KMS-11 (cell line): Measurements from ENCODE around the gene HSPA4L.

Source experiments
- H2AFZ ChIP-seq: fragments of 200-600 bp; sonication (generic); 2 replicates; pipeline ENCODE4 v1.6.1; 2016; ENCODE audit warnings: antibody characterized with exemption, mixed run types, low read depth
- H3K27ac ChIP-seq: fragments of 200-600 bp; sonication (generic); 2 replicates; pipeline ENCODE4 v1.6.1; 2016; ENCODE audit warnings: mild to moderate bottlenecking, mixed run types
- H3K27me3 ChIP-seq: fragments of 200-600 bp; sonication (generic); 2 replicates; pipeline ENCODE4 v1.6.1; 2017; ENCODE audit warnings: mild to moderate bottlenecking, low read depth, mixed run types, moderate library complexity; ENCODE audit not compliant: insufficient read depth
- H3K36me3 ChIP-seq: fragments of 200-600 bp; sonication (generic); 2 replicates; pipeline ENCODE4 v1.6.1; 2017; ENCODE audit warnings: mild to moderate bottlenecking, mixed run types; ENCODE audit not compliant: insufficient read depth
- H3K4me1 ChIP-seq: fragments of 200-600 bp; sonication (generic); 2 replicates; pipeline ENCODE4 v1.6.1; 2016; ENCODE audit warnings: mild to moderate bottlenecking, low read depth, mixed run types; ENCODE audit not compliant: poor library complexity, severe bottlenecking
- H3K4me2 ChIP-seq: fragments of 200-600 bp; sonication (generic); 2 replicates; pipeline ENCODE4 v1.7.0; 2016; ENCODE audit warnings: mild to moderate bottlenecking, mixed run types
- H3K4me3 ChIP-seq: fragments of 200-600 bp; sonication (generic); IDR thresholded peaks from 2 replicates; pipeline ENCODE4 v1.6.1; 2017; ENCODE audit warnings: low read depth, low read length, mixed read lengths; ENCODE audit not compliant: insufficient read depth
- H3K79me2 ChIP-seq: fragments of 200-600 bp; sonication (generic); 2 replicates; pipeline ENCODE4 v1.6.1; 2016; ENCODE audit warnings: low read depth, mixed run types; ENCODE audit not compliant: insufficient read depth
- H3K9ac ChIP-seq: fragments of 200-600 bp; sonication (generic); 2 replicates; pipeline ENCODE4 v1.6.1; 2016; ENCODE audit warnings: mild to moderate bottlenecking, mixed run types
- H4K20me1 ChIP-seq: fragments of 200-600 bp; sonication (generic); 2 replicates; pipeline ENCODE4 v1.6.1; 2016; ENCODE audit warnings: mild to moderate bottlenecking, mixed run types; ENCODE audit not compliant: insufficient read depth
- TF ChIP-seq, protein P1 (sequence below): fragments of 200-600 bp; sonication (generic); conservative IDR thresholded peaks from 2 replicates; pipeline ENCODE4 v1.6.1; 2017; ENCODE audit warnings: low read depth, mild to moderate bottlenecking, antibody characterized with exemption, low read length, moderate library complexity, mixed read lengths

Gene HSPA4L

DNA sequence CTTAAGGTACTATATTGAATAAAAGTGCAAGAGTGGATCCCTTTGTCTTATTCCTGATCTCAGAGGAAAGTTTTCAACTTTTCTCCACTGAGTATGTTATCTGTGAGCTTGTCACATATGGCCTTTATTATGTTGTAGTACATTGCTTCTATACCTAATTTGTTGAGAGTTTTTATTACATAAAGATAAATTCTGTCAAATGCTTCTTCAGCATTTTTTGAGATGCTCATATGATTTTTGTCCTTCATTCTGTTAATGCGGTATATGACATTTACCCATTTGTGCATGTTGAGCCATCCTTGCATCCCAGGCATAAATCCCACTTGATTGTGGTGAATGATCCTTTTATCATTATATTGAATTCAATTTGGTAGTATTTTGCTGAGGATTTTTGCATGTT lies 40.9 kb upstream of the HSPA4L start:
- Histone ChIP-seq H3K27me3 (no peaks in the 10 kb centered on the region), H3K4me1 (no peaks in the 10 kb centered on the region), H3K4me3 (no peak overlapping the region), H3K9ac (no peak overlapping the region), H3K27ac (no peak overlapping the region), H3K4me2 (no peak overlapping the region), H4K20me1 (no peaks in the 10 kb centered on the region), H3K36me3 (no peaks in the 10 kb centered on the region), H3K79me2 (no peaks in the 10 kb centered on the region), H2AFZ (no peak overlapping the region)
- TF ChIP-seq, protein P1, sequence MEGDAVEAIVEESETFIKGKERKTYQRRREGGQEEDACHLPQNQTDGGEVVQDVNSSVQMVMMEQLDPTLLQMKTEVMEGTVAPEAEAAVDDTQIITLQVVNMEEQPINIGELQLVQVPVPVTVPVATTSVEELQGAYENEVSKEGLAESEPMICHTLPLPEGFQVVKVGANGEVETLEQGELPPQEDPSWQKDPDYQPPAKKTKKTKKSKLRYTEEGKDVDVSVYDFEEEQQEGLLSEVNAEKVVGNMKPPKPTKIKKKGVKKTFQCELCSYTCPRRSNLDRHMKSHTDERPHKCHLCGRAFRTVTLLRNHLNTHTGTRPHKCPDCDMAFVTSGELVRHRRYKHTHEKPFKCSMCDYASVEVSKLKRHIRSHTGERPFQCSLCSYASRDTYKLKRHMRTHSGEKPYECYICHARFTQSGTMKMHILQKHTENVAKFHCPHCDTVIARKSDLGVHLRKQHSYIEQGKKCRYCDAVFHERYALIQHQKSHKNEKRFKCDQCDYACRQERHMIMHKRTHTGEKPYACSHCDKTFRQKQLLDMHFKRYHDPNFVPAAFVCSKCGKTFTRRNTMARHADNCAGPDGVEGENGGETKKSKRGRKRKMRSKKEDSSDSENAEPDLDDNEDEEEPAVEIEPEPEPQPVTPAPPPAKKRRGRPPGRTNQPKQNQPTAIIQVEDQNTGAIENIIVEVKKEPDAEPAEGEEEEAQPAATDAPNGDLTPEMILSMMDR: no peak

DNA sequence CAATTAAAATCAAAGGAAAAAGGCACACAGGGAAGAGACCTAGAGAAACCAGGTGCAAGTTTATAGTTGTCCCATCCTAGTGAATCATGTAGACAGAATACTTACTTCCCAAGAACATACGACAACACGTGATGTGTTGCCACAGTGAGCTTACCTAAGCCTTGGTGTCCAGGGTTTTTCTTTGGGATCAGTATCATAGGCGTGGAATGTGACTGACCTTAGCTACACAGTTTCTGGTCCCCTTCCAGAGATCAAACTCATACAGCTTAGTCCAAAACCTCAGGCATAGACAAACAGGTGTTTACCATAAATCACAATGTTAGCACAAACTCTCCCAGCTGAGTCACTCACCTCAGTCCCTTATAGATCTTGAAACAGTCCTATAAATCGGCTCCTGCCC lies 34.2 kb upstream of the HSPA4L start:
- Histone ChIP-seq H3K9ac (no peak overlapping the region), H3K27me3 (no peaks in the 10 kb centered on the region), H3K79me2 (no peaks in the 10 kb centered on the region), H4K20me1 (no peaks in the 10 kb centered on the region), H3K4me3 (no peak overlapping the region), H3K4me1 (no peaks in the 10 kb centered on the region), H3K4me2 (no peak overlapping the region), H3K27ac (no peak overlapping the region), H3K36me3 (0 out of 2 replicates have a peak, but pooled peaks cover 6% of the 10 kb centered on the region), H2AFZ (no peak overlapping the region)
- TF ChIP-seq, protein P1: no peak

DNA sequence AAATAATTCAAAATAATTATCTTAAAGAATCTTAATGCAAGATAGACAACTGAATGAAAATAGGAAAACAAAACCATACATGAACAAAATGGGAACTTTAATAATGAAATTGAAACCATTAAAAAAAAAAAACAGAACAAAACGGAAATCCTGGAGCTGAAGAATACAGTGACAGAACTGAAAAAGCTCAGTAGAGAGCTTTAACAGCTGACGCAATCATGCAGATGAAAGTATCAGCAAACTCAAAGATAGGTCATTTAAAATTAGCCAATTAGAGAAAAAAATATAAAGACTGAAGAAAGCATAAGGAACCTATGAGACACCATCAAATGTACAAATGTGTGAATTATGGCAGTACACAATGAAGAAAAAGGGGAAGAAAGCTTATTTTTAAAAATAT lies 33.2 kb upstream of the HSPA4L start:
- H3K4me3 ChIP-seq: no peak overlapping the region

DNA sequence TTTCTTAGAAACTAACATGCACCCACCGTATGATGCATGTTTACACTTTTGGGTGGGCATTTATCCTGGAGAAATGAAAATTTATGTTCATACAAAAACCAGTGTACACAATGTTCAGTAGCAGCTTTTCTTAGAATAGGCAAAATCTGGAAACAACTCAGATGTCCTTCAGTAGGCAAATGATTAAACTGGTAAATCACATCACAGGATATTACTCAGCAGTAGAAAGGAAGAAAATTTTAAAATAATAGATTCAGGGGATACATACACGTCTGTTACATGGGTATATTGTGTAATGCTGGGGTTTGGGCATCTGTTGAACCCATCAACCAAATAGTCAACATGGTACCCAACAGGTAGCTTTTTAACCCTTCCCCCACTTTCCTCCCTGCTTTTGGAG lies 25.2 kb upstream of the HSPA4L start:
- H2AFZ ChIP-seq: no peak overlapping the region
- H3K79me2 ChIP-seq: no peaks in the 10 kb centered on the region
- no peaks in the 10 kb centered on the region for H3K36me3 ChIP-seq
- no peak overlapping the region for H3K4me2 ChIP-seq
- H3K4me3 ChIP-seq: no peak overlapping the region
- TF ChIP-seq, protein P1: no peak
- no peak overlapping the region for H3K27ac ChIP-seq
- H3K4me1 ChIP-seq: peaks cover 9% of the 10 kb centered on the region
- H4K20me1 ChIP-seq: no peaks in the 10 kb centered on the region
- H3K9ac ChIP-seq: no peak overlapping the region
- no peaks in the 10 kb centered on the region for H3K27me3 ChIP-seq

More for the DNA sequence above, 33.2 kb upstream of the HSPA4L start:
- Histone ChIP-seq H3K27me3 (no peaks in the 10 kb centered on the region), H3K9ac (no peak overlapping the region), H3K27ac (no peak overlapping the region), H2AFZ (no peak overlapping the region), H3K79me2 (no peaks in the 10 kb centered on the region), H3K4me2 (no peak overlapping the region), H3K36me3 (0 out of 2 replicates have a peak, but pooled peaks cover 6% of the 10 kb centered on the region), H3K4me1 (no peaks in the 10 kb centered on the region), H4K20me1 (no peaks in the 10 kb centered on the region)
- TF ChIP-seq, protein P1: no peak
